ENCODE measurements around the gene SAMD8.

The SAMD8 gene

DNA sequence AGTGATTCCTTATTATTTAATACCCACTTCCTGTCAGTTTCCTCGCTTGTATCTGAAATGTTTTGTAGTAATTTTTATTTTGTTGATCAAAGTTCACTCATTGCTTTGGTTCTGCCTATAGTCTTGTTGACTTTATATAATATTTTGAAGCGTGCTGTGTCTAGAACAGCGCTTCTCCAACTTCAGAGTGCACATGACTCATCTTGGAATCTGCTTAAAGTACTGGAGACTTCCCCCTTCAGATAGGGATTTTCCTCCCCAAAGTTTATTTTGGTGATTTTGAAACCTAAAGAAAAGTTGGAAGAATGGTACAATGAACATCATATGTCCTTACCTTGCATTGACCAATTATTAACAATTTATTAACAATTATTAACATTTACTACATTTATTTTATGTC lies 118.5 kb downstream of the SAMD8 start:
- DNase-seq: no peak

DNA sequence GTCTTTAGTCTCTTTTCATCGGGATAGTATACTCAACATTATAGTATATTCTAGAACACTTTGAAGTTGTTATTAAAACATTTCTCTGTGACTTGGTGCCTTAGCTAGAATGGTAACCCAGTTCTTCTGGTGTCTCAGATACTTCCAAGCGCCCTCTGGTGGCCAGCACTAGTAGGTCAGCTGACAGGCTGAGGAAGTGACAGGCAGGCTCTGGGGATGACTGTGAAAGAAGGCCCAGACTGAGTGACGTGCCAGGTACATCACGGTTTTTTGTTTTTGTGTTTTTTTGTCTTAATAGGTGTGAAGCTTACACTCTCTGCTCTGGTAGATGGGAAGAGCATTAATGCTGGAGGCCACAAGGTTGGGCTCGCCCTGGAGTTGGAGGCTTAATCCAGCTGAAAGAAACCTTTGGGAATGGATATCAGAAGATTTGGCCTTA lies 119.2 kb downstream of the SAMD8 start:
- no peak for DNase-seq
